ENCODE measurements around the gene FATE1.

- TF ChIP-seq, protein P1, sequence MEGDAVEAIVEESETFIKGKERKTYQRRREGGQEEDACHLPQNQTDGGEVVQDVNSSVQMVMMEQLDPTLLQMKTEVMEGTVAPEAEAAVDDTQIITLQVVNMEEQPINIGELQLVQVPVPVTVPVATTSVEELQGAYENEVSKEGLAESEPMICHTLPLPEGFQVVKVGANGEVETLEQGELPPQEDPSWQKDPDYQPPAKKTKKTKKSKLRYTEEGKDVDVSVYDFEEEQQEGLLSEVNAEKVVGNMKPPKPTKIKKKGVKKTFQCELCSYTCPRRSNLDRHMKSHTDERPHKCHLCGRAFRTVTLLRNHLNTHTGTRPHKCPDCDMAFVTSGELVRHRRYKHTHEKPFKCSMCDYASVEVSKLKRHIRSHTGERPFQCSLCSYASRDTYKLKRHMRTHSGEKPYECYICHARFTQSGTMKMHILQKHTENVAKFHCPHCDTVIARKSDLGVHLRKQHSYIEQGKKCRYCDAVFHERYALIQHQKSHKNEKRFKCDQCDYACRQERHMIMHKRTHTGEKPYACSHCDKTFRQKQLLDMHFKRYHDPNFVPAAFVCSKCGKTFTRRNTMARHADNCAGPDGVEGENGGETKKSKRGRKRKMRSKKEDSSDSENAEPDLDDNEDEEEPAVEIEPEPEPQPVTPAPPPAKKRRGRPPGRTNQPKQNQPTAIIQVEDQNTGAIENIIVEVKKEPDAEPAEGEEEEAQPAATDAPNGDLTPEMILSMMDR (IDR thresholded peaks at IDR 0.05), result no peak
- TF ChIP-seq POLR2A (IDR thresholded peaks at IDR 0.05), result no peak
Measured at GRCh38 chrX:151754047-151754429, 38.2 kb downstream of the FATE1 start.

Measured in adrenal gland (tissue), 5 donors.